Karpas-422 (cell line): ENCODE results near the gene CYTH3. TPM values are rescaled to one million over a fixed set of nuclear protein-coding genes. Genes with fewer than 3 reads are reported as not detected.

ENCODE experiments used
- DNase-seq: peaks from one replicate; pipeline ENCODE4 v3.0.0-alpha.2; 2015
- H2AFZ ChIP-seq: fragments of 200-600 bp; sonication (generic); 2 replicates; pipeline ENCODE4 v1.6.1; 2014; ENCODE audit warnings: antibody characterized with exemption, low read length, mixed read lengths
- H3K27ac ChIP-seq: fragments of 200-600 bp; sonication (generic); 2 replicates; pipeline ENCODE4 v1.5.1; 2014; ENCODE audit warnings: mild to moderate bottlenecking, low read length, moderate library complexity
- H3K27me3 ChIP-seq: fragments of 200-600 bp; sonication (generic); 2 replicates; pipeline ENCODE4 v1.6.1; 2014; ENCODE audit warnings: low read length, mixed read lengths
- H3K36me3 ChIP-seq: fragments of 200-600 bp; sonication (generic); 2 replicates; pipeline ENCODE4 v1.6.1; 2014; ENCODE audit warnings: low read length, mixed read lengths; ENCODE audit not compliant: insufficient read depth
- H3K4me1 ChIP-seq: fragments of 200-600 bp; sonication (generic); 2 replicates; pipeline ENCODE4 v1.6.1; 2014; ENCODE audit warnings: mild to moderate bottlenecking, low read length, mixed read lengths
- H3K4me2 ChIP-seq: fragments of 200-600 bp; sonication (generic); 2 replicates; pipeline ENCODE4 v1.6.1; 2014; ENCODE audit warnings: low read length, low read depth, mild to moderate bottlenecking; ENCODE audit not compliant: poor library complexity, severe bottlenecking
- H3K4me3 ChIP-seq: fragments of 200-600 bp; sonication (generic); 2 replicates; pipeline ENCODE4 v1.5.1; 2014; ENCODE audit warnings: mild to moderate bottlenecking, antibody characterized with exemption, low read length, mixed read lengths
- H3K79me2 ChIP-seq: fragments of 200-600 bp; sonication (generic); 2 replicates; pipeline ENCODE4 v1.6.1; 2014; ENCODE audit warnings: mild to moderate bottlenecking, low read length, mixed read lengths
- H3K9ac ChIP-seq: fragments of 200-600 bp; sonication (generic); 2 replicates; pipeline ENCODE4 v1.6.0; 2014; ENCODE audit warnings: low read length
- H3K9me2 ChIP-seq: fragments of 200-600 bp; sonication (generic), shearing (Covaris generic); replicated peaks from 2 replicates; pipeline ENCODE4 v1.6.0; 2014; ENCODE audit warnings: mild to moderate bottlenecking, low read length, moderate library complexity; ENCODE audit not compliant: insufficient read depth
- H3K9me3 ChIP-seq: fragments of 300-700, 200-600 bp; sonication (generic); 2 replicates; pipeline ENCODE4 v1.6.1; 2014; ENCODE audit warnings: low read length, mixed read lengths
- H4K20me1 ChIP-seq: fragments of 200-600 bp; sonication (generic); 2 replicates; pipeline ENCODE4 v1.6.1; 2014; ENCODE audit warnings: mild to moderate bottlenecking, antibody characterized with exemption, low read length, low read depth; ENCODE audit not compliant: insufficient read depth
- total RNA-seq: library from RNA; depleted of rRNA; stranded (reverse); fragments of >200 nt; shearing (Covaris generic); gene quantifications from 2 replicates; pipeline ENCODE4 v1.2.3, GENCODE V29; 2014; ENCODE audit warnings: low replicate concordance

The CYTH3 gene
- total RNA-seq, 1 experiment from 2014 or later, result 3.0 TPM

DNA sequence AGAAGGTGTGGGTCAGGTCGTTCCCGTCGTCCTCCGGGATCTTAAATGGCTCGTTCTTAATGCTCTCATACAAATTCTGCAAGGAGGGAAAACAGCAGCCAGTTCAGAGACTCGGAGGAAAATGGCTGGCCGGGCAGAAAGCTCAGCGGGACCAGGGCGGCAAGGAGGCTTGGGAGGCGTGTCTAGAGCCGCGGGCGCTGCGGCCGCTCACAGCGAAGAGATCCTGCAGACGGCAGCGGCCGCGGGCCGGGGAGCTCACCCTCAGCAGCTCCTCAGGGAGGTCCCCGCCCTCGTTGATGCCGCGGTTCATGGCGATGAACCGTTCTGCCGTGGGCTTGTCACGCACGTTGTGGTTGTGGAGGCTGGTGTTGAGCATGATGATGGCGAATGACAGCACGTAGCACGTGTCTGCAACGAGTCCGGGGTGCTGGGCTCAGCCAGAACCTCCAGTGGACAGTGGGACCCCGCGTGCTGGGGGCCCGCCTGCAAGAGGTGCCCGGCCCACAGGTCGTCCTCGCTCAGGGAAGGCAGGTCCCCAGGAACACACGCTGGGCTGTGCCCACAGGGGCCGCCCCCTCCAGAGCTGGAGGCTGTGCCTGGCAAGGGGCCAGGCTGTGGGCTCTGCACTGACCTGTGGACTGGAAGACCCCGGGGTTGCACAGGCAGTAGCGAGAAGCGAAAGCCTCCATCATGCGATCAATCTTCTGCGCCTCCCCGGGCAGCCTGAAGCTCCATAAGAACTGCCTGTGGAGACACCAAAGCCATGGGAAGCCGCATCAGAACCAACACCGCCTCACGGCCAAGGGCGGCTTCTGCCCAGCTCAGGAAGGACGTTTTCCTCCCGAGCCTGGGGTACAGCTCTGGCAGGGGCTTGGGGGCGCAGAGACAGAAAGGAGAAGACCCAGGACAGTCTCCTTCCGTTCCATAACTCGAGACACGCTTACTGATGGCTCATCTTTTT lies 101.6 kb downstream of the CYTH3 start:
- Histone ChIP-seq H3K9ac (no peak overlapping the region), H3K4me1 (peaks cover 12% of the 10 kb centered on the region), H3K27ac (no peak overlapping the region), H3K9me3 (no peaks in the 10 kb centered on the region), H4K20me1 (no peaks in the 10 kb centered on the region), H3K4me3 (no peak overlapping the region), H3K36me3 (no peaks in the 10 kb centered on the region), H3K27me3 (no peaks in the 10 kb centered on the region), H2AFZ (no peak overlapping the region), H3K79me2 (no peaks in the 10 kb centered on the region), H3K4me2 (no peak overlapping the region), H3K9me2 (no peaks in the 10 kb centered on the region)
- no peak for DNase-seq

DNA sequence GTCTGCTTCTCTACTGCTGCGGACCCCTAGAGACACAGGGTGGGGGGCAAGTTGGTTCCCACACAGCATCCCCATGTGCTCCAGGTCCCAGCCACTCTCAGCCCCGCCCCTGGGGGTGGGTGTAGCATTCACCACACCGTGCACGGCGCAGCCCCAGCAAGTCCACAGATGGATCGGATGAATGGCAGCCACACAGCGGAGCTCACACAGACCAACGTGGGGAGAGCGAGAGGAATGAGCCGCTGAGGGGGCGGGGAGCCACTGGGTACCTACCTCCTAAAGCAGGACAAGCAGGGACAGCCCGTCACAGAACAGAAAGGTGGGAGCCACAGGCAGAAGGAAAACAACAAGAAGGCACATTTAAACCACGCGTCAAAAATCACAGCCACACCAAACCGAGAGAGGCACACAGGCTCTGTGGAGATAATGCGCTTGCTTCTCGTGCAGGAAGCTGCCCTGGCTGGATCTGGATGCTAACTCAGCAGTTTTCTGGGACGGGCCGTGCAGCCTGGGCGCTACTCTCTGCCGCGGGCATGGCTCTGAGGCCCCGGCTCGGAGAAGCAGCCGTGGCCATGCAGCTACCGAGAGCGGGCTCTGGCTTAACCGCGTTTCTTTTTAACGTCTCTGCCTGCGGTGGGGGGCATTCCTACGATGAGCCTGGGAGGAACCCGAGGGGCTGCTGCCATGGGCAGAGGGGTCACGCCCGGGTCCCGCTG lies 102.5 kb downstream of the CYTH3 start:
- Histone ChIP-seq H3K4me1 (peaks cover 12% of the 10 kb centered on the region), H3K36me3 (no peaks in the 10 kb centered on the region), H3K9ac (no peak overlapping the region), H3K9me3 (no peaks in the 10 kb centered on the region), H3K4me3 (no peak overlapping the region), H3K79me2 (no peaks in the 10 kb centered on the region), H4K20me1 (no peaks in the 10 kb centered on the region), H3K27ac (no peak overlapping the region), H3K9me2 (no peaks in the 10 kb centered on the region), H2AFZ (no peak overlapping the region), H3K27me3 (no peaks in the 10 kb centered on the region), H3K4me2 (no peak overlapping the region)
- no peak for DNase-seq

DNA sequence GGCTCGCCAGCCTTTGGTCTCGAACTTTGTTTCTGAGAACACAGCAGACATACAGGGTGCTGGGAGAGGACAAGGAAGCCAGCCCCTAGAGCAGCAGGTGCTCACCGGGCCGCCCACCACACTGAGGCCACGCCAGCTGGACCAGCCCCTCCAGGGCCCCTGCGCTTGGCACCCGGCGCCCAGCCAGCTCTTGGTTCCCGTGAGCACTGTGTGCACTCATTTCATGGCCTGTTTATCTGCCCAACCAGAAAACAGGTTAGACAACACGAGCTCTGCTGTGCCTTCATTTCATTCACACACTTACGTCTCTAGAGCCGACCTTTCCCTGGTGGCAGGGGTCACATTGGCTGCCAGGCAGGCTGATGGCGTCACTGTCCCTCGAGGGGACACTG lies 104.0 kb downstream of the CYTH3 start:
- H3K4me3 ChIP-seq, result no peak overlapping the region
- H3K79me2 ChIP-seq, result no peaks in the 10 kb centered on the region
- H3K9me3 ChIP-seq, result no peaks in the 10 kb centered on the region
- H3K27ac ChIP-seq, result no peak overlapping the region
- H3K36me3 ChIP-seq, result no peaks in the 10 kb centered on the region
- no peak for DNase-seq
- no peak overlapping the region for H3K4me2 ChIP-seq
- H3K27me3 ChIP-seq, result no peaks in the 10 kb centered on the region
- H3K9me2 ChIP-seq, result no peaks in the 10 kb centered on the region
- H4K20me1 ChIP-seq, result no peaks in the 10 kb centered on the region
- no peak overlapping the region for H2AFZ ChIP-seq
- peaks cover 12% of the 10 kb centered on the region for H3K4me1 ChIP-seq
- no peak overlapping the region for H3K9ac ChIP-seq

DNA sequence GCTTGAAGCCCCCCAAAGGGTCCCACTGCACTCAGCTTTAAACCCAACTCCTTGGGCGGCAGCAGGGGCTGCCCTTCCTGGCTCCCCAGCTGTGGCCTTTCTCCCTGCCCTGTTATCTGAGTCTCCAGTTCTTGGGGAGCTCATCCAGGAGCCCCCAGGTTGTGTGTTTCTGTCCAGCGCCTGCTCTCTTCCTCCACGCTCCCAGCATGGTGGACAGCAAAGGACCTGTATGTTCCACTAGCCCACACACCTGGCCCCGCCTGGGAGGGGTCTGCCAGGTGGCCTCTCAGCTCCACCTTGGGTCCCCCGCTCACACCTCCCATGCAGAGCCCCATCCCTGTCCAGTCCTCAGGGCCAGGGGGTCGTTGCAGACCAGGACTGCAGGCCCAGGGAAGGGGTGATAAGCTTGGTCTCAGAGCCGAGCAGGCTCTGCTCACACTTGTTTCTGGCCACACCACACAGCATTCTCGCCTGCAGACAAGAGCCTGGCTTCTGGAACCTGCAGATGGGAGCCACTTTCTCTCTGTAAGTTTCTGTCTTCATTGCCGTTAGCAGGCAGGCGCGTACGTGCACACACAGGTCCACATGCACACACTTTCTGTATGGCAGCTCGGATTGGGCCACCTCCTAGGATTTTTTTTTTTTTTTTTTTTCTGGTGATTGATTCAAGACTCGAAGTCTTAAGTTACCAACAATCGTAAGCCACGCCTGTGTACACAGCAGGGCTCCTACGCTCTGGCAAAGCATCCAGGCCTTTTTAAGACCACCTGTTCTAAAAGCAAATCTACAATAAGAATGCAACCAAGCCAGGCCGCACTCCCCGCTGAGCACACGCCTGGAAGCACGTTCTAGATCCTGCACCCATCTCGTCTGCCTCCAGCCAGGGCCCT lies 104.6 kb downstream of the CYTH3 start:
- H3K27ac ChIP-seq, result no peak overlapping the region
- peaks cover 12% of the 10 kb centered on the region for H3K4me1 ChIP-seq
- H4K20me1 ChIP-seq, result no peaks in the 10 kb centered on the region
- H3K9me2 ChIP-seq, result no peaks in the 10 kb centered on the region
- no peak overlapping the region for H3K4me2 ChIP-seq
- H3K36me3 ChIP-seq, result no peaks in the 10 kb centered on the region
- no peak overlapping the region for H3K9ac ChIP-seq
- no peaks in the 10 kb centered on the region for H3K27me3 ChIP-seq
- no peak overlapping the region for H3K4me3 ChIP-seq
- no peak overlapping the region for H2AFZ ChIP-seq
- no peaks in the 10 kb centered on the region for H3K9me3 ChIP-seq
- no peaks in the 10 kb centered on the region for H3K79me2 ChIP-seq
- no peak for DNase-seq

DNA sequence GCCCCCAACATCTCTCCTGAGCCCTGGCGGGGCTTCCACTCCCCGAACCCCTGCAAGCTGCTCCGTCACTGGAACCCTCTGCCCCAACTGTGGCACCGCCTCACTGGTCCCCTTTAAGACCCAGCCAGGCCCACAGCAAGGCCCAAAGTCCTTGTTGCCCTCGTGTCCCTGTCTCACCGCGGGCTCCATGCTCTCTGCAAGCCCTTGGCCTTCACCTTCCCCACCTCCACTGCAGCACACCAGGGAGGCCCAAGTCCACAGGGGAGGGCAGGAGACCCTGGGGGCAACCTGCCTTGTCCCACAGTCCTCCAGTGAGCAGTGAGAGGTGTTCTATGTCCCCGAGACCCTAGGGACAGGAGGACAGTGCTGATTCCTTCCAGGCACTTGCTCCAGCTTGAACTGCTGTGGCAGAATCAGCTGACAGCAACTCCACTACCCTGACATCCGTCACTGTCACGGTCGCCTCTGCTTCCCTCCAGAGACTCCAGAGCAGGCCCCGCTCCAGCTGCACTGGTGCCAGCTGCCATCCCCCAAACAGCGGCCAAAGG lies 105.3 kb downstream of the CYTH3 start:
- Histone ChIP-seq H3K4me1 (peaks cover 12% of the 10 kb centered on the region), H3K4me2 (no peak overlapping the region), H3K79me2 (no peaks in the 10 kb centered on the region), H2AFZ (no peak overlapping the region), H4K20me1 (no peaks in the 10 kb centered on the region), H3K4me3 (no peak overlapping the region), H3K36me3 (no peaks in the 10 kb centered on the region), H3K9ac (peak overlapping the region; percentile 27; the same call in 1 of the 2 replicates), H3K9me3 (no peaks in the 10 kb centered on the region), H3K27ac (no peak overlapping the region), H3K9me2 (no peaks in the 10 kb centered on the region), H3K27me3 (no peaks in the 10 kb centered on the region)
- no peak for DNase-seq

DNA sequence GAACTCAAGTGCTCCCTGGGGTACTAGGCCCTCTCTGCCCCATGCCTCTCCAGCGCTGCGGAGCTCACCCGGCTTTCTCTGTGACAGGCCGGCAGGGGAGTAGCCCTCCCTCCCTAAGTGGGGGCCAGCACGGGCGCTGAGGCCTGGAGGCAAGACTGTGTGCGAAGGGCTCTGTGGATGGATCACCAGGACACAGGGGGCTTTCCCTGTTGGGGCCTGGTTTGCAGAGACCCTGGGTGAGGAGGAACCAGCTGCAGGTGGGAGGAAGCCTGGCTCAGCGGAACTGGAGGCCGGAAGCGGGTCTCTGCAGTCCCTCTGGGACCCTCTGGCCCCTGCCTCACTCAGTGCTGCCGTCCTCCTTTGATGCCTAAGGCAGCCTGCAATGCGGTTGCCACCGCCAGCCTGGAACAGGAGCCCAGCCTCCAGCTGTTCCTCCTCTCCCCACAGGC lies 106.0 kb downstream of the CYTH3 start:
- no peaks in the 10 kb centered on the region for H3K9me3 ChIP-seq
- no peaks in the 10 kb centered on the region for H3K79me2 ChIP-seq
- H3K4me2 ChIP-seq, result no peak overlapping the region
- peak overlapping the region; percentile 27; the same call in 1 of the 2 replicates for H3K9ac ChIP-seq
- no peak for DNase-seq
- no peaks in the 10 kb centered on the region for H3K36me3 ChIP-seq
- H3K27me3 ChIP-seq, result no peaks in the 10 kb centered on the region
- H2AFZ ChIP-seq, result no peak overlapping the region
- H3K4me1 ChIP-seq, result peaks cover 12% of the 10 kb centered on the region
- no peaks in the 10 kb centered on the region for H4K20me1 ChIP-seq
- no peak overlapping the region for H3K27ac ChIP-seq
- no peaks in the 10 kb centered on the region for H3K9me2 ChIP-seq
- H3K4me3 ChIP-seq, result no peak overlapping the region

DNA sequence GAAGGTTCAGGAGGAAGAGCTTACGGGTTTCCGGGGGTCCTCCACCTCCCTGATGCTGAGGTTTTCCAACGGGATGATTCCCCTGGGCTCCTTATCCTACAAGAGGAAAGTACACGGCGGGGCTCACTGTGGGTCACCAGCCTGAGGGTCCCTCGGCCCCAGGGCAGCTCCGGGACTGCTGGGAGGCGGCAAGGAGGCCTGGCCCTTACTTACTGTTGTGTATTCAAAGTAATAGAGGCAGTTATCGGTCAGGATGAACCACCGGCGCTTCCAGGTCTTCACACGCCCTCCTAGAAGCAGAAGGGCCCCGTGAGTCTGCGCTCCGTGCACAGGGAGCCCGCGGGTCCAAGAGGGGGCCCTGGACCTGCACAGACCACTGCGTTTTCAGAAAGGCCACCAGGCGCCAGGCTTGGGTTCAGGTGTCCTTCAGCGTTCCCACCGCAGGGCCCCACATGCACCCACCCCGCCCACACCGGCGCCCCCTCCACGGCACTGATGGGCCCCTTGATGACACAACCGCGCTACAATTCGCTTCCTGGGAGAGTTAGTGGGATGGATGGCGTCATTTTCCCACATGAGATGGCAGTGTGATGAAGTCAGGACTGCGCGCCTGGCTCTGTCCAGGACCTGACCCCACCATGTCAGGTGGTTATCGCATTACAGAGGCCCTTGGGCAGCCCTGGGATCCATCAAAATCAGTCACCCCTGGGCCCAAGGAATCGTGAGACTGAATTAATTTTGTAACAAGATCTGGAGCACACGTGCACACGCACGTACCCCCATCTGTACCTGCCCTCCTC lies 106.7 kb downstream of the CYTH3 start:
- Histone ChIP-seq H3K9me3 (no peaks in the 10 kb centered on the region), H3K27ac (no peak overlapping the region), H3K27me3 (no peaks in the 10 kb centered on the region), H3K4me1 (peaks cover 12% of the 10 kb centered on the region), H2AFZ (no peak overlapping the region), H3K36me3 (no peaks in the 10 kb centered on the region), H3K9ac (no peak overlapping the region), H4K20me1 (no peaks in the 10 kb centered on the region), H3K4me3 (no peak overlapping the region), H3K9me2 (no peaks in the 10 kb centered on the region), H3K79me2 (no peaks in the 10 kb centered on the region), H3K4me2 (no peak overlapping the region)
- DNase-seq, result no peak
